Measurements from ENCODE around the gene ST6GAL1.
"Not testable (repeated sequence)": the region's sequence is repeated elsewhere in the genome, so short reads cannot be mapped to it uniquely, and the experiment has no call there.

Gene ST6GAL1

DNA sequence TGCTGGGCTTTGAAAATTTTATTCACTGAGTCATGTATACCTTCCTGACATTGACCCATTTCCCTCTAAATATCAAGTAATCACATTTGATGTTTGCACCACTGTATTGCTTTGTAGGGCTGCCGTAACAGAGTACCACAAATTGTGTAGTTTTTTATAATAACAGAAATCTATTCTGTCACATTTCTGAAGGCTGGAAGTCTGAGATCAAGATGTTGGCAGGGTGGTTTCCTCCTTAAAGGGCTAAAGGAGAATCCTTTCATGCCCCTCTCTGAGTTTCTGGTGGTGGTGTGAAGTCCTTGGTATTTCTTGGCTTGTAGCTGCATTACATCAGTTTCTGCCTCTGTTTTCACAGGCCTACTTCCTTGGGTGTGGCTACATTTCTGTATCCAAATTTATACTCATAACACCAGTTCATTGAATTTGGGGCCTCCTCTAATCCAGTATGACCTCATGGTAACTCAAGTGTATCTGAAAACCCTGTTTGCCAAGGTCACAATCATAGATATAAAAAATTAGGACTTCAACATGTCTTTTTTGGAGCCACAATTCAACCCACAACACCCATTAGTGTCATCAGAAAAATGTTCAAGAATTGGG, 29.1 kb upstream of the ST6GAL1 start:
- H3K27ac Mint-ChIP-seq: no peak overlapping the region
- peaks cover 25% of the 10 kb centered on the region for H3K4me1 Mint-ChIP-seq
- no peaks in the 10 kb centered on the region for H3K27me3 Mint-ChIP-seq
- peaks cover 22% of the 10 kb centered on the region for H3K9me3 Mint-ChIP-seq
- DNase-seq: no peak
- H3K36me3 Mint-ChIP-seq (ENCODE audit: low read depth): peaks cover 8% of the 10 kb centered on the region
- H3K4me3 Mint-ChIP-seq: no peak overlapping the region
- no peak for ATAC-seq

GRCh38 chr3:186902154-186902553, 28.2 kb upstream of the ST6GAL1 start:
- H3K27me3 Mint-ChIP-seq: no peaks in the 10 kb centered on the region
- no peak for ATAC-seq
- H3K4me3 Mint-ChIP-seq: no peak overlapping the region
- H3K9me3 Mint-ChIP-seq: peaks cover 29% of the 10 kb centered on the region
- peaks cover 11% of the 10 kb centered on the region for H3K36me3 Mint-ChIP-seq (ENCODE audit: low read depth)
- H3K4me1 Mint-ChIP-seq: peaks cover 26% of the 10 kb centered on the region
- DNase-seq: no peak
- no peak overlapping the region for H3K27ac Mint-ChIP-seq

GRCh38 chr3:186902713-186903112, 27.6 kb upstream of the ST6GAL1 start:
- H3K4me3 Mint-ChIP-seq: no peak overlapping the region
- peaks cover 34% of the 10 kb centered on the region for H3K9me3 Mint-ChIP-seq
- peak overlapping the region; percentile 9 for H3K27ac Mint-ChIP-seq
- ATAC-seq: no peak
- no peaks in the 10 kb centered on the region for H3K27me3 Mint-ChIP-seq
- H3K4me1 Mint-ChIP-seq: peaks cover 27% of the 10 kb centered on the region
- DNase-seq: no peak
- peaks cover 12% of the 10 kb centered on the region for H3K36me3 Mint-ChIP-seq (ENCODE audit: low read depth)

DNA sequence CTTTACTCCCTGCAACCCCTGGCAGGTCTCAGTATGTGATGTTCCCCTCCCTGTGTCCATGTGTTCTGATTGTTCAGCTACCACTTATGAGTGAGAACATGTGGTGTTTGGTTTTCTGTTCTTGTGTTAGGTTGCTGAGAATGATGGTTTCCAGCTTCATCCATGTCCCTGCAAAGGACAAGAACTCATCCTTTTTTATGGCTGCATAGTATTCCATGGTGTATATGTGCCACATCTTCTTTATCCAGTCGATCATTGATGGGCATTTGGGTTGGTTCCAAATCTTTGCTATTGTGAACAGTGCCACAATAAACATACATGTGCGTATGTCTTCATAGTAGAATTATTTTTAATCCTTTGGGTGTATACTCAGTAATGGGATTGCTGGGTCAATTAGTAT, 26.6 kb upstream of the ST6GAL1 start:
- Mint-ChIP-seq H3K9me3 (peaks cover 41% of the 10 kb centered on the region), H3K36me3 (ENCODE audit: low read depth) (peaks cover 14% of the 10 kb centered on the region), H3K4me1 (peaks cover 35% of the 10 kb centered on the region)
- not testable (repeated sequence) for ATAC-seq, DNase-seq, H3K4me3 Mint-ChIP-seq, H3K27me3 Mint-ChIP-seq, H3K27ac Mint-ChIP-seq

- DNase-seq, H3K4me3 Mint-ChIP-seq, H3K27me3 Mint-ChIP-seq, H3K27ac Mint-ChIP-seq, ATAC-seq: not testable (repeated sequence)
- H3K4me1 Mint-ChIP-seq: peaks cover 28% of the 10 kb centered on the region
- H3K9me3 Mint-ChIP-seq: peaks cover 41% of the 10 kb centered on the region
- H3K36me3 Mint-ChIP-seq (ENCODE audit: low read depth): peaks cover 14% of the 10 kb centered on the region
These were observed 23.3 kb upstream of the ST6GAL1 start for GRCh38 chr3:186907075-186907474.

DNA sequence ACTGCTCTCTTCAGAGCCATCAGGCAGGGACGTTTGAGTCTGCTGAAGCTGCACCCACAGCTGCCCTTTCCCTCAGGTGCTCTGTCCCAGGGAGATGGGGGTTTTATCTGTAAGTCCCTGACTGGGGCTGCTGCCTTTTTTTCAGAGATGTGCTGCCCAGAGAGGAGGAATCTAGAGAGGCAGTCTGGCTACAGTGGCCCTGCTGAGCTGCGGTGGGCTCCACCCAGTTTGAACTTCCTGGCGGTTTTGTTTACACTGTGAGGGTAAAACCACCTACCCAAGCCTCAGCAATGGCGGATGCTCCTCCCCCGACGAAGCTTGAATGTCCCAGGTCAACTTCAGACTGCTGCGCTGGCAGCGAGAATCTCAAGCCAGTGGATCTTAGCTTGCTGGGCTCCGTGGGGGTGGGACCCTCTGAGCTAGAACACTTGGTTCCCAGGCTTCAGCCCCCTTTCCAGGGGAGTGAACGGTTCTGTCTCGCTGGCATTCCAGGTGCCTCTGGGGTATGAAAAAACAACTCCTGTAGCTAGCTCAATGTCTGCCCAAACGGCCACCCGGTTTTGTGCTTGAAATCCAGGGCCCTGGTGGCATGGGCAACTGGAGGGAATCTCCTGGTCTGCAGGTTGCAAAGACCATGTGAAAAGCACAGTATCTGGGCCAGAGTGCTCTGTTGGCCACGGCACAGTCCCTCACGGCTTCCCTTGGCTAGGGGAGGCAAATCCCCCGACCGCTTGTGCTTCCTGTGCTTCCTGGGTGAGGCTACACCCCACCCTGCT, 21.1 kb upstream of the ST6GAL1 start:
- DNase-seq (peak; percentile 72), ATAC-seq (peak; percentile 73)
- peak overlapping the region; percentile 85 for H3K27ac Mint-ChIP-seq
- H3K36me3 Mint-ChIP-seq (ENCODE audit: low read depth): peaks cover 5% of the 10 kb centered on the region
- peaks cover 39% of the 10 kb centered on the region for H3K9me3 Mint-ChIP-seq
- H3K4me1 Mint-ChIP-seq: peaks cover 23% of the 10 kb centered on the region
- H3K4me3 Mint-ChIP-seq: peak overlapping the region; percentile 58
- H3K27me3 Mint-ChIP-seq: no peaks in the 10 kb centered on the region

DNA sequence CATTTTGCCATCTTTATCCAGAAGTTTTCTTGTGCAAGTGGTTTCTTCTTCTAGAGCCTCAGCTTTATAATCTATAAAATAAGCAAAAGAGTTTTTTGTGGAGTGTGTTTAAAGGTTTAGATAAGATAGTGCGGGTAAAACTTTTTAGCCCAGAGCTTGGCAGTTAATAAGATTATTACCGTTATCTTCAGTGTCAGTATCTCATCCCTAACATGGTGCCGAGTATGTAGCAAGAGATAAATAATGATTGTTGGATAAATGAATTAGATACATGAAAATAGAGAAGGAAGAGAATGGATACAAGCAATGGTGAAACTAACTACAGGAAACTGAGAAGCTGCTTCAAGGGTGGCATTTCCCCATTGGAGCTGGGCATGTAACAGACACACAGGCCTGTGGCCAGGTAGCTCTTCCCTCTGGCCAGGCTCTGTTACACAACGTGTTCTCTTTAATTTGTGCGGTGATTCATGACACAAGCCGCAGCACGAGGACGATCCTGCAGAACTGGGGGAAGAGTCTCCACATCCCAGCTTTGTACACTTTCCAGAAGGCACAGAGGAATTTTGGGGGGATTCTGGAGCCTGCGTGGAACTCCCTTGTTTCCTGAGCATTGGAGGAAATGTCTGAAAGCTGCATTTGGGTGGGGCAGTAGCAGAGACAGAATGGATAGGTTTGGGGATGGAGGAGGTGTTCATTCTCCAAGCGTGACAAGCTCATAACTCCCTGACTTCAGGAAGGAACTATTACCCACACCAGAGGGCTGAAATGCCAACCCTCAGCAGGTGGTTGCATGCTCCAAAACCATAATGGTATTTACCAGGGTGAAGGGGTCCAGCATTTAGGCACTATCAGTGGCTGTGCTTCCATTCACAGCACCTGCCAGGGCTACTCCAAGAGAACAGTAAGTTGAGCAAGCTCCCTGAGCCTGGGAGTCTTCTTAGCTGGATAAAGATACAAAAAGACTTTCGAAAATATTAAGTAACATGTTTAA, 14.2 kb upstream of the ST6GAL1 start:
- H3K27ac Mint-ChIP-seq: peak overlapping the region; percentile 15
- H3K27me3 Mint-ChIP-seq: no peaks in the 10 kb centered on the region
- peaks cover 6% of the 10 kb centered on the region for H3K9me3 Mint-ChIP-seq
- DNase-seq: no peak
- ATAC-seq: peak; percentile 83
- peaks cover 38% of the 10 kb centered on the region for H3K4me1 Mint-ChIP-seq
- peak overlapping the region; percentile 3 for H3K4me3 Mint-ChIP-seq
- no peaks in the 10 kb centered on the region for H3K36me3 Mint-ChIP-seq (ENCODE audit: low read depth)

DNA sequence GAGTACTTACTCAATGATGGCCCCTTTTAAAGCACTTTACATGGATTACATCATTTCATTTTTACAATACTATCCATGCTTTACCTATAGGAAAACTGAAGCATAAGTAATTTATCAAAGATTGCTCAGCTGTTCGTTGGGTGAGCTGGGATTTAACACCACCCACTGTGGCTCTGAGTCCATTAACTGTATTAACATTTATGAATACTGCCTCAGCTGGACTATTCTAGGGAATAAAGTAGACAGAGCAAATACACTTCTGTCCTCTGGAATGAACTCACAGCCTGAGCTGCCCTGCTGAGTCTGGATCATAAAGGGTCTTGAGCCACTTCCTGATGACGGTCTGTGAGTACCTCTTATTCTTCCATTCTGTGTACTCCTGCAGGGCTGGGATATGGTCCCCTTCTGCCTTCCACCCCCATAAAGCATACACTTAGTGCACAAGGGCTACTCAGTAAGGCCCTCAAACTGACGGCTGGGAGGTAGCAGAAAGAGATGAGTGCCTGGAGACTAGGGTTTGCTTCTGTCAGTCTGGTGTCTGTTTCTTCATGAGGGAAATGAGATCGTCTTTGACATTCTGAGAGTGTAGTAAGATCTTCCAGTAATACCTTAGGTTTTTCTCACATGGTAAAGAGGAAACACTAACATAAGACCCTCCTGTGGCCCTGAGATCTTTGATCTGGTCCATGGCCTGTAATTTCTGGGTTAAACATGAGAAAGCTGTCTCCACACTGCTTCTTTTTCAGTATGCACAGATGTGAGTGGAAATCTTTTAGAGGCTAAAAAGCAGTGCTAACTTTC, 12.6 kb upstream of the ST6GAL1 start:
- H3K4me1 Mint-ChIP-seq: peaks cover 38% of the 10 kb centered on the region
- peak; percentile 27 for ATAC-seq

DNA sequence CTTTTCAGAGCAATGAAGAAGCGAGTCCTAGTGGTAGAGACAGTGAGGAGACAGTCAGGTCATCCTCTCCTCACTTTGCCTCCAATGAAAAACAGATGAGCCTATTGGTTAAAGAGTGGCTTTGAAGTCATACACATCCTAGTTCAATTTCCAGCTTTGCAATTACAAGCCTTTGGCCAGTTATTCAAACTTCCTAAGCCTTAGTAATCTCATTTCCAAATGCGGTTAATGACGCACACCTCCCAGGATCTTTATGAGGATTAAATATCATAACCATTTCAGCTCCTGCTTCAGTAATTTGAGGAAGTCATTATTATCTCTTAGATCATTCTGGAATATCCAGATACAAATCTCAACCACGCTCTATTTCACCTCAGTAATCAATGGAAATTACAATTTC, 10.0 kb upstream of the ST6GAL1 start:
- ATAC-seq: no peak
- no peaks in the 10 kb centered on the region for H3K36me3 Mint-ChIP-seq (ENCODE audit: low read depth)
- no peaks in the 10 kb centered on the region for H3K27me3 Mint-ChIP-seq
- no peaks in the 10 kb centered on the region for H3K9me3 Mint-ChIP-seq
- H3K4me1 Mint-ChIP-seq: peaks cover 31% of the 10 kb centered on the region
- H3K4me3 Mint-ChIP-seq: no peak overlapping the region
- peak overlapping the region; percentile 0 for H3K27ac Mint-ChIP-seq
- DNase-seq: no peak

More for the DNA sequence above, 12.6 kb upstream of the ST6GAL1 start:
- Mint-ChIP-seq H3K27me3 (no peaks in the 10 kb centered on the region), H3K36me3 (ENCODE audit: low read depth) (no peaks in the 10 kb centered on the region), H3K4me3 (no peak overlapping the region), H3K9me3 (peaks cover under 1% of the 10 kb centered on the region), H3K27ac (peak overlapping the region; percentile 19)
- no peak for DNase-seq

- Mint-ChIP-seq H3K4me3 (no peak overlapping the region), H3K27me3 (no peaks in the 10 kb centered on the region), H3K27ac (peak overlapping the region; percentile 0), H3K4me1 (peaks cover 29% of the 10 kb centered on the region), H3K9me3 (no peaks in the 10 kb centered on the region), H3K36me3 (ENCODE audit: low read depth) (no peaks in the 10 kb centered on the region)
- ATAC-seq: no peak
- DNase-seq: no peak
These were observed 9.5 kb upstream of the ST6GAL1 start for GRCh38 chr3:186920796-186921195.

GRCh38 chr3:186921578-186921977, 8.7 kb upstream of the ST6GAL1 start:
- no peaks in the 10 kb centered on the region for H3K36me3 Mint-ChIP-seq (ENCODE audit: low read depth)
- no peak overlapping the region for H3K4me3 Mint-ChIP-seq
- H3K27me3 Mint-ChIP-seq: no peaks in the 10 kb centered on the region
- no peak overlapping the region for H3K27ac Mint-ChIP-seq
- DNase-seq (no peak), ATAC-seq (no peak)
- no peaks in the 10 kb centered on the region for H3K9me3 Mint-ChIP-seq
- H3K4me1 Mint-ChIP-seq: peaks cover 23% of the 10 kb centered on the region

- Mint-ChIP-seq H3K9me3 (no peaks in the 10 kb centered on the region), H3K27me3 (no peaks in the 10 kb centered on the region), H3K27ac (no peak overlapping the region), H3K36me3 (ENCODE audit: low read depth) (no peaks in the 10 kb centered on the region), H3K4me1 (peaks cover 18% of the 10 kb centered on the region), H3K4me3 (no peak overlapping the region)
- ATAC-seq: no peak
- DNase-seq: no peak
These were observed 8.1 kb upstream of the ST6GAL1 start for GRCh38 chr3:186922224-186922623.

- Mint-ChIP-seq H3K4me1 (peaks cover 16% of the 10 kb centered on the region), H3K9me3 (no peaks in the 10 kb centered on the region), H3K36me3 (ENCODE audit: low read depth) (no peaks in the 10 kb centered on the region), H3K27ac (no peak overlapping the region), H3K4me3 (no peak overlapping the region), H3K27me3 (no peaks in the 10 kb centered on the region)
- no peak for ATAC-seq
- DNase-seq: no peak
These were observed 7.5 kb upstream of the ST6GAL1 start for GRCh38 chr3:186922790-186923189.

DNA sequence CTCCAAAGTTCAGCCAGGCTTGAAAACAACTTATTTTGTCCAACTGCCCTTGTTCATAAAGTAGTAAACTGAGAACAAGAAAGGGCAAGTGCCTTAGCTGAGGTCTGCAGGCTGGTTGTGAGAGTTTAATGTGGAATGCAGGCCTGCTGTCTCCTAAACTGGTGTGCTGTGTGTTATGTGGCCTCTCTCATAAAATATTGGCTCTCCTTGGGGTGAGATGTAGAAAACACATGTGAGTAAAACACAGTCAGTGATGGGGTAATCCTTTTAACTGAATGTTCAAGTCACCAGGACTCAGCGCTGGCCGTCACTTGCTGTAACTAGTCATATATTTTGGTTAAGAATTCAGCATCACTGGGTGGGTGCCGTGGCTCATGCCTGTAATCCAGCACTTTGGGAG, 7.1 kb upstream of the ST6GAL1 start:
- H3K9me3 Mint-ChIP-seq: peaks cover 3% of the 10 kb centered on the region
- peaks cover 11% of the 10 kb centered on the region for H3K4me1 Mint-ChIP-seq
- ATAC-seq (no peak), DNase-seq (no peak)
- H3K27ac Mint-ChIP-seq: no peak overlapping the region
- H3K4me3 Mint-ChIP-seq: no peak overlapping the region
- no peaks in the 10 kb centered on the region for H3K27me3 Mint-ChIP-seq
- no peaks in the 10 kb centered on the region for H3K36me3 Mint-ChIP-seq (ENCODE audit: low read depth)
